GM08714 (cell line): ENCODE results near the gene DNAI7.

Experiments
- H3K4me3 ChIP-seq: fragments of 200-500 bp; sonication (Bioruptor generic); 2 replicates; pipeline ENCODE4 v1.5.1; 2014; ENCODE audit warnings: mild to moderate bottlenecking, low read length, inconsistent platforms
- ZNF274 ChIP-seq: IDR thresholded peaks from 2 replicates; pipeline ENCODE4 v1.6.1; 2012; ENCODE audit warnings: mild to moderate bottlenecking, low read depth, low read length

The DNAI7 gene

DNA sequence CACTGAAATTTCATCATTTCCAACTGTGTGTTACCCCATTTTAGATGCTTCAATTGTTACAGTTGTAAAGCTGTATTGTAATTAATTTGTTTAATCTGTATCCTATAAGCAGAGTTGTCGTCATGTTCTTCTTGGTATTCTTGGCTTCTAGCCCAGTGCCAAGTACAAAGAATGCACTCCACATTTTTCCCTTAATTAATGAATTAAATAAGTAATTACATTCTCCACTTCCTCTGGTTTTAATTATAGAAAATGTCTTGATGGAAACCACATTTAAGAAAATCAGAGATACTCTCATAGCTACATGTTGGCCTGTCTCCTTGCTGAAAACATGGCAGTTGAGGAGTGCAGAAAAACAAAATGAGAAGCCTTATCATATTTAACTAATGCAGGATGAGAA lies 746 bp downstream of the DNAI7 start:
- TF ChIP-seq ZNF274 = no peak
- H3K4me3 ChIP-seq = no peak overlapping the region

DNA sequence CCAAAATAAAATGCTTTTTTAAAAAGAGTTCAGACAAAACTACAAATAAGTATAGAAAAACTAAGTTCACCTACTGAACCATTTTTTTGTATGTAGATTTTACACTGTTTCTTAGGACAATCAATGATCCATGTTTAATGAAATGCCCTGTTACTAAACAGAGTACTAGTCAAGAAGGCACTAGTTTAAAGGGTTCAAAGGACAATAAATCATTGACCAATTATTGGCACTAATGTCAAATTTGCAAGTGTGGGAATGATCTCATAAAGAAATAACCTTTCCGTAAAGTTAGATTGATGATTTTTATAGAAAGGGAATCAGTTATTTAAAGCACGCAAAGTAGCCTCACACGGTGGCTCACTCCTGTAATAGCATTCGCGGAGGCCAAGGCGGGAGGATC lies 4.2 kb downstream of the DNAI7 start:
- no peak overlapping the region for H3K4me3 ChIP-seq
- TF ChIP-seq ZNF274 = no peak

DNA sequence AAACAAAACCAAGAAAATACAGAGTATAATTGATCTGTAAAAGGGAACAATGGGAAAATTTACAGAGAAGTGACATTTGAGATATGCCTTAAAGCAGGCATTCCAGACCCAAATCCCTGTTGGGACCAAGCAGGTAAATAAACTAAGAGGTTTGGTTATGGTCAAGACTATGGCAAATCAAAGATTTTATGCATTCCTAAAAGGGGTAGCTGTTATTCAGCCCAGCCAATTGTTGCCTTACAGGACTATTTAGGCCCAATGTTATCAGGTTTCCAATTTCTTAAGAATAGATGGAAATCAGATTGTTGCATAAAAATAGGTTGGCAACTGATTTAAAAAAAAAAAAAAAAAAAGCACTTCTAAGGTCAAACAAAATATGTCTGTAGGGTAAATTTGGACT lies 5.3 kb downstream of the DNAI7 start:
- no peak for TF ChIP-seq ZNF274
- H3K4me3 ChIP-seq = no peak overlapping the region

DNA sequence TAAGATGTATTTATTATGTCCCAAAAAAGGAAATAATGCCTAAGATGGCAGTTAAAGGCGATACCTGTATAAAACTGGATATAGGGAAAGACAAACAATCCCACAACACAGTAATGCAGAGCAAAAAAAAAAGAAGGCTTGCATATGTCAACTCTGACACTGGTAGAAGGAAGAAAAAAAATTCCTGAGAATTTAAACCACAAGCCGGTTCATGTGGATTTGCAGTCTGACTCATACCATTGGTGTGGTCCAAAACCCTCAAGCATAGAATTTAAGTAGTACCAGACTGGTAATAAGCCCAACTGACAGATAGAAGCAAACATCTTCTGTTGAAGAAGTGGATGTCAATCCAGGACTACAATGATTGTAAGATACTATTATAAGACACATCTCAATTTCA lies 7.2 kb downstream of the DNAI7 start:
- TF ChIP-seq ZNF274 = no peak
- no peak overlapping the region for H3K4me3 ChIP-seq

DNA sequence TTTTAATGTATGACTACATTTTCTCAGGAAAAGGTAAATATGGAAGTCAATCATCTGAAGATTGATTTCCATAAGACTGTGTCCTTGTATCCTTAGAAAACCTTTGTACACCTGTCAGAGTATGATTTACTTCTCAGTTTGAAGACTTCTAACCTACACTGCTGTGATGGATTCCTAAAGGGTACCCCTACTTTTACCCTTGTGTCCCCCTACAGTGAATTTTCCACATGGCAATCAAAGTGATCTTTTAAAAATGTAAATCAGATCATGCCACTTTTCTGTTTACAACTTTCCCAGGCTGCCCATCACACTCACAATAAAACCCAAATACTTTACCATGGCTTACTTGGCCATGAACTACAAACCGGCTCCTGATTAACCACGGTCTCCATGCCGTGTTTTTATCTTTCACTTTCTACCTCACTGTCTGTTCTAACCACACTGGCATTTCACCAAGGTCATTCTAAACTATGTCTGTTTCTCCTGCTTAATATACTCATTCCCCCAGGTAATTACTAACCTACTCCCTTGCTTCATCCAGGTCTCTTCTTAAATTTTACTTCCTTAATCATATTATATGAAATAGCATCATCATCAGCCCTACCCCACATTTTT lies 8.1 kb downstream of the DNAI7 start:
- no peak for TF ChIP-seq ZNF274
- H3K4me3 ChIP-seq = no peak overlapping the region

DNA sequence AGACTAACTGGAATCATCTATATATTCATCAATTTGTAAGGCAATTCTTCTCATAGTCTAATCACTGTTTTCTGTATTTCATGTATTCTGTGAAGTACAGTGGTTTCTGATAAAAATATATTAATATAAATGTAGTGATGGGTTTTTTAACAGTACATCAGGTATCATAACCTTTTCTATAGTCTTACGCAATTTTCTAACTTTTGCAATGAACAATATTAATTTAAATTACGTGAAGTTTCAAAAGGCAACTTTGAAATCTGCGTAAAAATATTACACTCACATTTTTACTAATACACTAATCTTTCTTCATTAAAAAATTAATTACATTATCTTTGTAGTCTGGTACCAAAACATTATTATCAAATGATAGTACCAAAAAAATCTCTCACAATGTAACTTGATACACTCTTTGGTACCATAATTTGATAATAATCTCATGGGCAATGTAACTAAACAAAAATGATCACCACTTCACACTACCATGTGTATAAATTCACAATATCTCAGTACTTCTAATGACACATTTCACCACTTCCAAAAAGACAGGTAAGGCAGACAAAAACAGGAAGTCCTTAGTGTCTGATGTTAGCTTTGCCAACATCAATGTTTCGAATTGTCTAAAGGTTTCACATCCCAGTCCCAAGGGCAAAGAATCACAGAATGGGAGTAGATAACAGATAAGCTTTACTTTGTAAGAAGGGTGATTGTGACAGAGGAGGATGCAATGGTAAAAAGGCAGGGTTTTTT lies 8.7 kb downstream of the DNAI7 start:
- H3K4me3 ChIP-seq = no peak overlapping the region
- TF ChIP-seq ZNF274 = no peak

DNA sequence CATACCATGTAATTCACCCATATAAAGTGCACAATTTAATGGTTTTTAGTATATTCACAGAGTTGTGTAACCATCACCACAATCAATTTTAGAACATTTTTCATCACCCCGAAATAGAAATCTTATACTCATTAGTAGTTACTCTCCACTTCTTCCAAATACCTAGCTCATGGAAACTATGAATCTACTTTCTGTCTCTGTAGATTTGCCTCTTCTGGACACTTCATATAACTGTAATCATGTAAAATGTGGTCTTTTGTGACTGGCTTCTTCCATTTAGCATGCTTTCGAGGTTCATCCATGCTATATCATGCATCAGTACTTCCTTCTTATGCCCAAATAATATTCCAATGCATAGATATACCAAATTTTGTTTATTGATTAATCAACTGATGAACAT lies 10.8 kb downstream of the DNAI7 start:
- no peak for TF ChIP-seq ZNF274
- H3K4me3 ChIP-seq = no peak overlapping the region

DNA sequence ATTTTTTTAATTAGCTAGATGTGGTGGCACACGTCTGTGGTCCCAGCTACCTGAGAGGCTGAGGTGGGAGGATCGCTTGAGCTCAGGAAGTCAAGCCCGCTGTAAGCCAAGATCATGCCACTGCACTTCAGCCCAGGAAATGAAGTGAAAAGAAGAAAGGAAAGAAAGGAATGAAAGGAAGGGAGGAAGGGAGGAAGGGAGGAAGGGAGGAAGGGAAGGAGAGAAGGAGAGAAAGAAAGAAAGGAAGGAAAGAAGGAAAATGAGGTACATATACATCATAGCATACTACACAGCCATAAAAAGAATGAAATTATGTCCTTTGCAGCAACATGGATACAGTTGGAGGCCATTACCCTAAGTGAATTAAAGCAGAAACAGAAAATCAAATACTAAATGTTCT lies 12.2 kb downstream of the DNAI7 start:
- no peak for TF ChIP-seq ZNF274
- H3K4me3 ChIP-seq = no peak overlapping the region

DNA sequence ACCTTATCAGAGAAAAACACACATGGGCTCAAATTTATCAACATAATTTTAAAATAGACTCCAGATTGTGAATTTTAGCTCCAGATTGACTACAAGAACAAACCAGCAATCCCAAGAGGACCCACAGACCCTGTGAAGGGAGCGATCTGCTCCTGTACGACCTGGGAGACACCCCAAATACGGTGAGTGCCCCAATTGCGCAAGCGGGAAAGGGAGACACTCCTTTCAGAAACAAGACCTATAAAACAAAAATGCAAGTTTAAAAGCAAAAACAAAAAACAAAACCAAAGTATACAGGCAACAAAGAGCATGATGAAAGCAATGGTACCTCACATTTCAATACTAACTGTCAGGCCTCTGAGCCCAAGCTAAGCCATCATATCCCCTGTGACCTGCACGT lies 32.1 kb downstream of the DNAI7 start:
- TF ChIP-seq ZNF274 = no peak
- H3K4me3 ChIP-seq = no peak overlapping the region

DNA sequence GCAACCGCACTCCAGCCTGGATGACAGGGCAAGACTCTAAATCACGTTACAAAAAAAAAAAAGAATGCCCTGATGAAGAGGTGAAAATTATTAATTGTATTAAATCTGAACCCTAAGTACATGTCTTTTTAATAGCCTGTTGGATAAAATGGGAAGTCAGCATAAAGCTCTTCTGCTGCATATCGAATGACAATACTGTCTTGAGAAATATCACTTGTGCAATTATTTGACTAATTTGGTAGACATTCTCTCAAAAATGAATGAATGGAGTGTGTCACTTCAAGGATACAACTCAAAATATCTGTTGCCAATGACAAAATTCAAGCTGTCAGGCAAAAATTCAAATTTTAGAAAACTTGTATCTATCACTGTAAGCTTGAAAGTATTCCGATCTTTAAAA lies 38.9 kb downstream of the DNAI7 start:
- no peak for TF ChIP-seq ZNF274
- H3K4me3 ChIP-seq = no peak overlapping the region

DNA sequence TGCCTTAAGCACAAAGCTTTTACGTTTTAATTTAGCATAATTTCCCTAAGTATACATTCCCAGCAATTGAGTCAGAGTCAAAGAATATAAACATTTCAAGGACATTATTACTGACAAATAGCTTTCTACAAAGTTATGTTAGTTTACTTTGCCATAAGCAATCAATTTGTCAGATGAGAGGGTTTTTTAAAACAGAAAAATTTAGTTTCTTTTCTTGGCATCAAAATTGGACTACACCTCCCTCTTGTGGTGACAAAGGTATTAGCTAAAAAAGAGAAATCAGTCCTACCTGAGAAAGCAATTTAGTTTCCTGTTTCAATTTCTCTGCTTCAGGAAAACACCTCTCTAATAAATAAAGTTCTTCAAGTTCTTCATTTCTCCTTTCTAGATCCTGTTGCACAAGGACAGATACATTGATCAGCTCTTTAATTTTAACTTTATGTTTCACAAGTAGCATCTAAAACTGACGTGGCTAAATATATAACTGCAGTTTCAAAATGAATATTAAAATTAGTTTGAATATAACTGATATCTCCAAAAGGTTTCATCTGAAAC lies 39.9 kb downstream of the DNAI7 start:
- no peak for TF ChIP-seq ZNF274
- no peak overlapping the region for H3K4me3 ChIP-seq

DNA sequence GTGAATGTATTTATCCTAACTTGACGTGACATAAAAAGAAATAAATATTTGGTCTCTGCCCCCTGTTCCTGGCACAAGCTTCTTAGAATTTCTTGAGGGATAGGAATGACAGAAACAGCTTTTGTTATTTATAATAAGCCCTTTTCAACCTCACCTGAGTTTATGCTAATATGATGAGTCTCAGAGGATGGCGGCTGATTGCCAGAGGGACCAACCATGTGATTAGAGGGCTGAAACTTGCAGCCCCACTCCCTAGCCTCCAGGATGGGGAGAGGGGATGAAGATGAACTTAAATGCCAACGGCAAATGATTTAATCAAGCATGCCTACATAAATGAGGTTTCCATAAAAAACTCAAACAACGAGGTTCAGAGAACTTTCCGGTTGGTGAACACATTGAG lies 42.9 kb downstream of the DNAI7 start:
- no peak for TF ChIP-seq ZNF274

DNA sequence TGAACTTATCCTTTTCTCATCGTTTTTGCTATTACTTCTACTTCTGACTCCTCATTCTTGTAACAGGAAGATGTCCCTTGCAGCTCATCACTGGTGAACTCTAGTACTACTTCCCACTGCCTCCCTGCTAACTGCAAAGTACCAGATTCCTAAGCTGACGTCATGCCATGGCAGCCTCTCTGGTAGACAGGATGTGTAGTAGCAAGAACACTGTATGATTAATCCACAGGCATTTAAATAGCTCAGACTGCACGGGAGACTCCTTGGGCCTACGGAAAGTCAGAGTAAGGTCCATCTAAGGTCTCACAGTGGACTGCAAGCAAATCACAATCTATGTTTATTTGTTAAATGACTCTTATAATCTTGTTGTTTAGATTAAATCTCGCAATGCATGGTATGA lies 43.5 kb downstream of the DNAI7 start:
- no peak for TF ChIP-seq ZNF274
- no peak overlapping the region for H3K4me3 ChIP-seq

More for the DNA sequence above, 42.9 kb downstream of the DNAI7 start:
- no peak overlapping the region for H3K4me3 ChIP-seq

DNA sequence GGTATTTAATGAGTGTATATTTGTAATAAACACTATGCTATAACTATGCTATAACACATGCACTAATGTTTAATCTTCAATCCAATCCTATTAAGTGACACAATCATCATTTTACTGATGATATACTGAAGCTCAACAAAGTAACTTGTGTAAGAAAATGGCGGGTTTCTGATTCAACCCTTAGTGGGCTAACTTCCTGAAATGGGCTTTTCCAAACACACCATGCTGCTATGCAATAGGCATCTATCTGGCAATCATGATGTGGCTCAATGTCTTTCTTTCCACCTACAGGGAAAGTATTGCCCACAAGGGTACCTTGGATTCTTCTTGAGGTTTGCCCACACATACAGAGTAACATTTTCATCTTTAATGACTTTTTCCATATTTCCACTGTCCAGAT lies 48.3 kb downstream of the DNAI7 start:
- TF ChIP-seq ZNF274 = no peak
- no peak overlapping the region for H3K4me3 ChIP-seq

DNA sequence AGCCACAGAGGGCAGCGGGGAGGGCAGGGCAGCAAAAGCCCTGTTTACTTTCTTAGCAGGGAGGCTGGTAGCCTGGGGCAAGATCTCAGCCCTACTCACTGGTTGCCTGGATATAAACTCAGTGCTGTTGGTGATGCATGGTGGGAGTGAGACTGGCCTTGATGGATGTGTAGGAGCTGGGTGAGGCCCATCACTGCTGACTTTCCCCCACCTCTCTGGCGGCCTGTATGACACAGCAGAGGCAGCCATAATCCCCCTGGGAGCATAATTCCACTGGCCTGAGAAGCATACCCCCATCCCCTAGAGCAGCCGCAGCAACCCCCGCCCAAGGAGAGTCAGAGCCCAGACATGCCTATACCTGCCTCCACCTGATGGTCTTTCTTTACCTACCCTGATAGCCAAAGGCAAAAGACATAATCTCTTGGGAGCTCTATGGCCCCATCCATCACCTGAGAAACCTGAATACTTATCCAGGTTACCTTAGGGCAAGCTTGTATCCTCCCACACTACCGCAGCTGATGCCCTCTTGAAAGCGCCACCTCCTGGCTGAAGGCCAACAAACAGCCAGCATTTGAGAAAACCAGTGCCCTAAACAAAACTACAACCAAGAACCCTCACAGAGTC lies 59.3 kb downstream of the DNAI7 start:
- H3K4me3 ChIP-seq = no peak overlapping the region
- no peak for TF ChIP-seq ZNF274
